B cell (primary cell): ENCODE results near the gene MNT. TPM values are rescaled to one million over a fixed set of nuclear protein-coding genes. Genes with fewer than 3 reads are reported as not detected.

ENCODE experiments used
- ATAC-seq: fragments of 200-7000 bp; cut with Tn5 transposase; one replicate; pipeline ENCODE4 v1.10.0; 2021; ENCODE audit warnings: low read depth, mild to moderate bottlenecking, moderate number of reproducible peaks, moderate library complexity
- CTCF ChIA-PET: fragments of 350-600 bp; sonication (Branson Sonifier 250); formaldehyde crosslinking; loops from one replicate; lab custom pipeline; 2021; ENCODE audit warnings: antibody characterized with exemption, inconsistent platforms; lab: Charles Lee
- POLR2A ChIA-PET: fragments of 350-600 bp; sonication (Branson Sonifier 250); formaldehyde crosslinking; loops from one replicate; lab custom pipeline; 2021; ENCODE audit warnings: antibody characterized with exemption; lab: Charles Lee
- DNase-seq: peaks from one replicate; pipeline ENCODE4 v3.0.0; 2013
- H2AFZ ChIP-seq: 2 replicates; pipeline ENCODE4 v1.6.1; 2012; ENCODE audit warnings: mild to moderate bottlenecking, low read depth, low read length; ENCODE audit not compliant: insufficient read depth, poor library complexity, severe bottlenecking
- H3K27ac ChIP-seq, 2 donors: 1 replicate in 1 of 2; 2 replicates in 1 of 2; pipeline ENCODE4 v1.5.1; 2012 to 2013; ENCODE audit warnings: low read length in 2 of 2, mild to moderate bottlenecking in 2 of 2, moderate library complexity in 1 of 2
- H3K27me3 ChIP-seq, 4 experiments: fragments of 200-600 bp in 1 of 4; sonication (generic) in 1 of 4; replicated peaks in 1 of 4; 1 replicate in 2 of 4; 2 replicates in 2 of 4; pipeline versions ENCODE4 v1.6.1 to v1.7.0; 2013 to 2016; ENCODE audit warnings: low read length in 3 of 4, mild to moderate bottlenecking in 2 of 4, mixed read lengths in 1 of 4, moderate library complexity in 1 of 4; ENCODE audit not compliant: insufficient read depth in 4 of 4, control insufficient read depth in 3 of 4; ENCODE audit errors: control extremely low read depth in 1 of 4
- H3K36me3 ChIP-seq, 2 experiments: replicated peaks in 1 of 2; 1 replicate in 1 of 2; 2 replicates in 1 of 2; pipeline versions ENCODE4 v1.6.1 to v1.7.1; 2013; ENCODE audit warnings: low read length in 1 of 2; ENCODE audit not compliant: insufficient read depth in 2 of 2, control insufficient read depth in 1 of 2; ENCODE audit errors: control extremely low read depth in 1 of 2, extremely low read depth in 1 of 2
- H3K4me1 ChIP-seq, 2 donors: fragments of 200-600 bp in 1 of 2; sonication (generic) in 1 of 2; 1 replicate in 1 of 2; 2 replicates in 1 of 2; pipeline versions ENCODE4 v1.5.1 to v1.6.1; 2013 to 2017; ENCODE audit warnings: low read length in 2 of 2; ENCODE audit not compliant: control insufficient read depth in 2 of 2, insufficient read depth in 2 of 2
- H3K4me2 ChIP-seq: replicated peaks from 2 replicates; pipeline ENCODE3; 2012; ENCODE audit warnings: mild to moderate bottlenecking, low read depth, low read length; ENCODE audit not compliant: poor library complexity, severe bottlenecking
- H3K4me3 ChIP-seq, 5 experiments: fragments of 200-600 bp in 1 of 5; sonication (generic) in 1 of 5; 1 replicate in 3 of 5; 2 replicates in 2 of 5; pipeline versions ENCODE4 v1.5.1 to v1.7.0; 2011 to 2016; ENCODE audit warnings: low read length in 4 of 5, mild to moderate bottlenecking in 4 of 5, low read depth in 2 of 5, control low read depth in 1 of 5, moderate library complexity in 1 of 5; ENCODE audit not compliant: insufficient read depth in 1 of 5; ENCODE audit errors: control extremely low read depth in 1 of 5, extremely low read depth in 1 of 5
- H3K79me2 ChIP-seq: fragments of 200-600 bp; sonication (generic); one replicate; pipeline ENCODE4 v1.6.0; 2016; ENCODE audit warnings: low read length; ENCODE audit not compliant: control insufficient read depth, insufficient read depth
- H3K9ac ChIP-seq: fragments of 200-600 bp; sonication (generic); 2 replicates; pipeline ENCODE4 v1.6.1; 2017; ENCODE audit warnings: mild to moderate bottlenecking, low read length, moderate library complexity
- H3K9me3 ChIP-seq, 3 donors: one replicate each; pipeline versions ENCODE4 v1.6.1 to v1.7.1; 2013; ENCODE audit warnings: low read length in 2 of 3; ENCODE audit not compliant: control insufficient read depth in 2 of 3, insufficient read depth in 1 of 3; ENCODE audit errors: control extremely low read depth in 1 of 3
- H4K20me1 ChIP-seq: 2 replicates; pipeline ENCODE4 v1.6.0; 2012; ENCODE audit warnings: mild to moderate bottlenecking, low read length; ENCODE audit not compliant: insufficient read depth, control insufficient read depth, poor library complexity, severe bottlenecking
- H3K27ac Mint-ChIP-seq: one replicate; pipeline ENCODE4 v1.8.0; 2021; ENCODE audit warnings: mixed read lengths
- H3K27me3 Mint-ChIP-seq: one replicate; pipeline ENCODE4 v1.8.0; 2021; ENCODE audit warnings: mixed read lengths
- H3K4me1 Mint-ChIP-seq: one replicate; pipeline ENCODE4 v1.8.0; 2021; ENCODE audit warnings: mixed read lengths
- H3K4me3 Mint-ChIP-seq: one replicate; pipeline ENCODE4 v1.8.0; 2021; ENCODE audit warnings: mixed read lengths
- H3K9me3 Mint-ChIP-seq: one replicate; pipeline ENCODE4 v1.8.0; 2022; ENCODE audit warnings: mixed read lengths; ENCODE audit not compliant: insufficient read depth
- EZH2 ChIP-seq: IDR thresholded peaks from 2 replicates; pipeline ENCODE4 v1.6.1; 2012; ENCODE audit warnings: borderline replicate concordance, low read depth, mild to moderate bottlenecking, moderate library complexity, low read length; ENCODE audit not compliant: insufficient read depth, poor library complexity, severe bottlenecking
- WGBS: methylation state at CpG from one replicate; pipeline ENCODE4 v1.1.5; 2013; ENCODE audit warnings: missing lambda C conversion rate; ENCODE audit not compliant: insufficient coverage; 5-methylcytosine and 5-hydroxymethylcytosine counted together
- intact Hi-C: fragments of 100-400 bp; cut with micrococcal nuclease; formaldehyde crosslinking; loops from one replicate; pipeline ENCODE4 v1.10.0; 2022
- polyA plus RNA-seq: library from polyadenylated mRNA; depleted of rRNA; stranded (reverse); fragments of >200 nt; gene quantifications from 2 replicates; pipeline ENCODE4 v1.2.3, GENCODE V29; 2012
- total RNA-seq, 2 donors: library from RNA; stranded (reverse); fragments of 120-200 nt in 1 of 2; gene quantifications; 1 replicate in 1 of 2; 2 replicates in 1 of 2; pipeline versions ENCODE4 v1.2.3 to v1.2.4, GENCODE V29; 2013 to 2022
- TF ChIP-seq, protein P1 (sequence below): fragments of 200-600 bp; IDR thresholded peaks from one replicate; pipeline ENCODE4 v1.8.0; 2022; ENCODE audit warnings: antibody characterized with exemption, mild to moderate bottlenecking

Gene MNT
- total and polyA plus RNA-seq, 2 donors (not counting 1 experiment from before 2014, with no cell fraction given) = 20.0 to 68.5 TPM

DNA sequence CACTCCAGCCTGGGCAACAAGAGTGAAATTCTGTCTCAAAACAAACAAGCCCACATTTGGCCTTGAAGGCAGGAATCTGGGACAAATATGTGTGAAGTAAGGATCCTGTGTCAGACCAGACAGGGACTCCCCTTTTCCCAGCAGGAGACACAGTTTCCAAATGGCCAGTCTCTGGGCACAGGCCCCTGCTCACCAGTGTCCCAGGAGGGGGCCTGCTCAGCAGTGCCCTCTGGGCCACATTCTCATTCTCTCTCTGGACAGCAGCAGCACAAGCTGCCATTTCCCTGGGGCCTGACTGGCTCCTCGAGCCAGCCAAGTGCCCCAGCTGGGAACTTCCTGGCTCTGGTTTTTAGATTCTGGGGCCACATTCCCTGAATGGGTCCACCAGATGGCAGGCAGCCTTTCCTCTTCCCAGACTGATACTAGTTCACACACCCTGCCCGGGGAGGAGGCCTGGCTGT, 11.7 kb upstream of the MNT start:
- Histone ChIP-seq H3K27ac (no peak overlapping the region), H3K9ac (no peak overlapping the region), H4K20me1 (peaks cover 11% of the 10 kb centered on the region), H3K4me3 (no peak overlapping the region), H3K27me3 (no peaks in the 10 kb centered on the region), H3K79me2 (peaks cover 4% of the 10 kb centered on the region), H3K4me2 (no peak overlapping the region), H2AFZ (no peak overlapping the region), H3K36me3 (peaks cover 0 to 10% of the 10 kb centered on the region in 2 experiments), H3K9me3 (no peaks in the 10 kb centered on the region), H3K4me1 (no peaks in the 10 kb centered on the region)
- DNase-seq (no peak), ATAC-seq (no peak)
- H3K4me3 Mint-ChIP-seq = no peak overlapping the region
- 95% methylated on average over 1 of the region's 2 CpGs for WGBS
- peaks cover 1% of the 10 kb centered on the region for H3K4me1 Mint-ChIP-seq
- ChIA-PET POLR2A (interaction anchor here (0.6 kb wide), 1 partner anchor 896 kb away, joined by 7 read pairs; the partner anchor contains the start of gene INPP5K), CTCF (interaction anchor here (1.4 to 12.0 kb wide), 2 partner anchors 11 to 30 kb away, joined by 3 to 650 read pairs; no protein-coding TSS in a partner anchor)
- no peak overlapping the region for H3K27ac Mint-ChIP-seq
- no peaks in the 10 kb centered on the region for H3K27me3 Mint-ChIP-seq
- intact Hi-C loops = no loop called here
- no peaks in the 10 kb centered on the region for H3K9me3 Mint-ChIP-seq
- TF ChIP-seq, protein P1, sequence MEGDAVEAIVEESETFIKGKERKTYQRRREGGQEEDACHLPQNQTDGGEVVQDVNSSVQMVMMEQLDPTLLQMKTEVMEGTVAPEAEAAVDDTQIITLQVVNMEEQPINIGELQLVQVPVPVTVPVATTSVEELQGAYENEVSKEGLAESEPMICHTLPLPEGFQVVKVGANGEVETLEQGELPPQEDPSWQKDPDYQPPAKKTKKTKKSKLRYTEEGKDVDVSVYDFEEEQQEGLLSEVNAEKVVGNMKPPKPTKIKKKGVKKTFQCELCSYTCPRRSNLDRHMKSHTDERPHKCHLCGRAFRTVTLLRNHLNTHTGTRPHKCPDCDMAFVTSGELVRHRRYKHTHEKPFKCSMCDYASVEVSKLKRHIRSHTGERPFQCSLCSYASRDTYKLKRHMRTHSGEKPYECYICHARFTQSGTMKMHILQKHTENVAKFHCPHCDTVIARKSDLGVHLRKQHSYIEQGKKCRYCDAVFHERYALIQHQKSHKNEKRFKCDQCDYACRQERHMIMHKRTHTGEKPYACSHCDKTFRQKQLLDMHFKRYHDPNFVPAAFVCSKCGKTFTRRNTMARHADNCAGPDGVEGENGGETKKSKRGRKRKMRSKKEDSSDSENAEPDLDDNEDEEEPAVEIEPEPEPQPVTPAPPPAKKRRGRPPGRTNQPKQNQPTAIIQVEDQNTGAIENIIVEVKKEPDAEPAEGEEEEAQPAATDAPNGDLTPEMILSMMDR = no peak
- no peak for TF ChIP-seq EZH2

DNA sequence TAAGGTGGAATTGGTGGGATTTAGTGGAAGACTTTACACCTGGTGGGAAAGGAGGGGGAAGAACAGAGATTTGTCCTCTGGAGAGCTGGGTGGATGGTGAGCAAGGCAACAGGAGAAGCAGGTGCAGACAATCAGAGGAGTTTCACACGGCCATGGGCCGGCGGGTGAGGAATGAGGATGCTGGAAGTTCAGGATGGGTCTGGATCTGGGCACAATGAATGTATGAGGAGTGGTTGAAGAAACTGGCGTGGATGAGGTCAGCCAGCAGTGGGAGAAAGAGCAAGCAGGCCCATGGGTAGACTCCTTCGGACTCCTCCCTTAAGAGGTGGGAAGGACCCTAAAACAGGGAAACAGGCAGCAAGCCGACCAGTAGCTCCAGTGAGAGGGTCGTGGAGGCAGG, 10.1 kb upstream of the MNT start:
- no peak overlapping the region for H3K27ac Mint-ChIP-seq
- no peak overlapping the region for H3K9ac ChIP-seq
- CTCF ChIA-PET = interaction anchor here (12.0 kb wide), 1 partner anchor 29 kb away, joined by 650 read pairs; no protein-coding TSS in a partner anchor

More for the DNA sequence above, 10.1 kb upstream of the MNT start:
- Histone ChIP-seq H3K4me2 (no peak overlapping the region), H3K27me3 (no peaks in the 10 kb centered on the region), H3K4me1 (no peaks in the 10 kb centered on the region), H3K79me2 (peaks cover 4% of the 10 kb centered on the region), H3K27ac (no peak overlapping the region), H3K36me3 (peaks cover 0 to 7% of the 10 kb centered on the region in 2 experiments), H4K20me1 (no peaks in the 10 kb centered on the region), H2AFZ (no peak overlapping the region), H3K9me3 (no peaks in the 10 kb centered on the region), H3K4me3 (no peak overlapping the region)
- POLR2A ChIA-PET = no interaction called here
- TF ChIP-seq EZH2 = no peak
- TF ChIP-seq, protein P1 = no peak
- Mint-ChIP-seq H3K27me3 (no peaks in the 10 kb centered on the region), H3K4me1 (peaks cover under 1% of the 10 kb centered on the region), H3K9me3 (no peaks in the 10 kb centered on the region), H3K4me3 (no peak overlapping the region)
- DNase-seq (no peak), ATAC-seq (no peak)
- 98% methylated on average over 7 of the region's 7 CpGs for WGBS
- intact Hi-C loops = no loop called here
